ENCODE measurements around the gene BAZ2A.

Gene BAZ2A

DNA sequence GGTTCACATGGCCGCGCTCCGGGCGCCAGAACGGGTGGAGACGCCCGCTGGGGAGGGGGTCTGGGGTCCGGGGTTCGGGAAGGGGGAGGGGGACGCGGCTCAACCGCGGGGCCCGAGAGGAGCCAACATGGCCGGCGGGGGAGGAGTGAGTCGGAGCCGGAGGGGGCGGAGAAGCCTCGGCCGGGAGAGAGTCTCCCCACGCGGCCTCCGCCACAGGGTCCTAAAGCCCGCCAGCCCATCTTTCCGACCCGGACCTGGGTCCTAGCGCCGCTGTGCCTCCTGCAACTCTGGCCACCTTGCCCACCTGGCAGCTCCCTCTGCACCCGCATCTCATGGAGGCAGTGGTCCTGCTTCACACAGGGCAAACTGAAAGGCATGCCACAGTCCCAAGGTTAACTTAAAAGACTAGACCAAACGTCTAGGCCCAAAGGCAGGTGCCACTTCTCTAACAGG, at the start of gene BAZ2A:
Gene BAZ2A (minus strand): TSS at position 147 of the 453 bp plus-strand sequence. CDS start 12,796 bp downstream, outside the sequence.
- no peaks in the 10 kb centered on the region for H3K27me3 ChIP-seq (ENCODE audit: control insufficient read depth, low read length)
- no peaks in the 10 kb centered on the region for H3K9me3 ChIP-seq (ENCODE audit: control insufficient read depth, insufficient read depth, low read length)
- H3K36me3 ChIP-seq (ENCODE audit: control insufficient read depth, low read length), result peaks cover 31% of the 10 kb centered on the region
- peaks cover 62% of the 10 kb centered on the region for H3K4me1 ChIP-seq (ENCODE audit: control insufficient read depth, low read length)
- H3K4me2 ChIP-seq (ENCODE audit: low read length), result peak within 1 kb of the TSS; percentile 88
- H3F3A ChIP-seq (ENCODE audit: control insufficient read depth, insufficient read depth), result peaks cover 14% of the 10 kb centered on the region
- TF ChIP-seq EZH2phosphoT487 (IDR thresholded peaks at IDR 0.05; ENCODE audit: borderline replicate concordance, low read length) (no peak), CTCF (IDR thresholded peaks at IDR 0.05; ENCODE audit: low read depth, low read length, poor library complexity, severe bottlenecking) (no peak)
- peaks cover 7% of the 10 kb centered on the region; the same call in 1 of the 2 replicates for H4K20me1 ChIP-seq (ENCODE audit: control insufficient read depth, insufficient read depth, low read depth, low read length)
- H3K4me3 ChIP-seq (ENCODE audit: low read length), result peak within 1 kb of the TSS; percentile 79
- no peaks in the 10 kb centered on the region for H3K9me2 ChIP-seq (replicated peaks; ENCODE audit: control insufficient read depth, low read length)
- H3K27ac ChIP-seq (ENCODE audit: low read depth, low read length), result peak within 1 kb of the TSS; percentile 77
- peaks cover 91% of the 10 kb centered on the region for H3K79me2 ChIP-seq (ENCODE audit: control insufficient read depth, low read length)

GRCh38 chr12:56678852-56679251, 48.7 kb upstream of the BAZ2A start:
- Histone ChIP-seq H4K20me1 (ENCODE audit: control insufficient read depth, insufficient read depth, low read depth, low read length) (peaks cover 32% of the 10 kb centered on the region), H3K27me3 (ENCODE audit: control insufficient read depth, low read length) (no peaks in the 10 kb centered on the region), H3K79me2 (ENCODE audit: control insufficient read depth, low read length) (peaks cover 98% of the 10 kb centered on the region), H3K4me2 (ENCODE audit: low read length) (no peak overlapping the region), H3F3A (ENCODE audit: control insufficient read depth, insufficient read depth) (peaks cover 9% of the 10 kb centered on the region), H3K9me2 (replicated peaks; ENCODE audit: control insufficient read depth, low read length) (no peaks in the 10 kb centered on the region), H3K9me3 (ENCODE audit: control insufficient read depth, insufficient read depth, low read length) (no peaks in the 10 kb centered on the region), H3K36me3 (ENCODE audit: control insufficient read depth, low read length) (peaks cover 76% of the 10 kb centered on the region), H3K4me1 (ENCODE audit: control insufficient read depth, low read length) (peaks cover 7% of the 10 kb centered on the region), H3K27ac (ENCODE audit: low read depth, low read length) (no peak overlapping the region), H3K4me3 (ENCODE audit: low read length) (no peak overlapping the region)
- TF ChIP-seq CTCF (IDR thresholded peaks at IDR 0.05; ENCODE audit: low read depth, low read length, poor library complexity, severe bottlenecking) (no peak), EZH2phosphoT487 (IDR thresholded peaks at IDR 0.05; ENCODE audit: borderline replicate concordance, low read length) (no peak)

- Histone ChIP-seq H3K4me1 (ENCODE audit: control insufficient read depth, low read length) (peaks cover 5% of the 10 kb centered on the region), H3K36me3 (ENCODE audit: control insufficient read depth, low read length) (peaks cover 78% of the 10 kb centered on the region), H4K20me1 (ENCODE audit: control insufficient read depth, insufficient read depth, low read depth, low read length) (peaks cover 27% of the 10 kb centered on the region), H3F3A (ENCODE audit: control insufficient read depth, insufficient read depth) (peaks cover 11% of the 10 kb centered on the region), H3K9me3 (ENCODE audit: control insufficient read depth, insufficient read depth, low read length) (no peaks in the 10 kb centered on the region), H3K9me2 (replicated peaks; ENCODE audit: control insufficient read depth, low read length) (no peaks in the 10 kb centered on the region), H3K79me2 (ENCODE audit: control insufficient read depth, low read length) (peaks cover 97% of the 10 kb centered on the region), H3K4me2 (ENCODE audit: low read length) (no peak overlapping the region), H3K27ac (ENCODE audit: low read depth, low read length) (no peak overlapping the region), H3K27me3 (ENCODE audit: control insufficient read depth, low read length) (no peaks in the 10 kb centered on the region), H3K4me3 (ENCODE audit: low read length) (no peak overlapping the region)
- TF ChIP-seq EZH2phosphoT487 (IDR thresholded peaks at IDR 0.05; ENCODE audit: borderline replicate concordance, low read length) (no peak), CTCF (IDR thresholded peaks at IDR 0.05; ENCODE audit: low read depth, low read length, poor library complexity, severe bottlenecking) (no peak)
Observed at GRCh38 chr12:56677680-56678079, 47.6 kb upstream of the BAZ2A start.
